Stimulated activated naive CD8-positive, alpha-beta T cell treated with anti-CD3 and anti-CD28 coated beads, Interleukin-15, Interleukin-2, amounts not matched to agents 100 ng/mL and 50 ng/mL, for 24 hours (primary cell): ENCODE measurements around the gene LRP1B.
"Not testable (repeated sequence)": the region's sequence is repeated elsewhere in the genome, so short reads cannot be mapped to it uniquely, and the experiment has no call there.

Source experiments
- H3K27ac Mint-ChIP-seq: one replicate; pipeline ENCODE4 v1.8.0; 2021; ENCODE audit warnings: mild to moderate bottlenecking, mixed read lengths
- H3K27me3 Mint-ChIP-seq: one replicate; pipeline ENCODE4 v1.8.0; 2021; ENCODE audit warnings: mixed read lengths
- H3K36me3 Mint-ChIP-seq: one replicate; pipeline ENCODE4 v1.8.0; 2021; ENCODE audit warnings: low read depth, mixed read lengths
- H3K4me1 Mint-ChIP-seq: one replicate; pipeline ENCODE4 v1.8.0; 2021; ENCODE audit warnings: low read depth, mixed read lengths
- H3K4me3 Mint-ChIP-seq: one replicate; pipeline ENCODE4 v1.8.0; 2021; ENCODE audit warnings: mild to moderate bottlenecking, mixed read lengths
- H3K9me3 Mint-ChIP-seq: one replicate; pipeline ENCODE4 v1.8.0; 2021; ENCODE audit warnings: mixed read lengths

Gene LRP1B

GRCh38 chr2:140348826-140349225 lies 1782.0 kb downstream of the LRP1B start:
- Mint-ChIP-seq H3K27ac (no peak overlapping the region), H3K9me3 (peaks cover 11% of the 10 kb centered on the region)

GRCh38 chr2:140344838-140345237 lies 1786.0 kb downstream of the LRP1B start:
- Mint-ChIP-seq H3K27me3 (no peaks in the 10 kb centered on the region), H3K27ac (no peak overlapping the region), H3K9me3 (peaks cover 10% of the 10 kb centered on the region), H3K4me1 (no peaks in the 10 kb centered on the region), H3K36me3 (no peaks in the 10 kb centered on the region), H3K4me3 (no peak overlapping the region)

More at GRCh38 chr2:140348826-140349225, 1782.0 kb downstream of the LRP1B start:
- no peaks in the 10 kb centered on the region for H3K36me3 Mint-ChIP-seq
- H3K4me1 Mint-ChIP-seq, result no peaks in the 10 kb centered on the region
- H3K27me3 Mint-ChIP-seq, result no peaks in the 10 kb centered on the region
- H3K4me3 Mint-ChIP-seq, result no peak overlapping the region

GRCh38 chr2:140344266-140344665 lies 1786.5 kb downstream of the LRP1B start:
- H3K4me1 Mint-ChIP-seq, H3K27me3 Mint-ChIP-seq, H3K4me3 Mint-ChIP-seq, H3K27ac Mint-ChIP-seq, H3K36me3 Mint-ChIP-seq: not testable (repeated sequence)
- H3K9me3 Mint-ChIP-seq, result peaks cover 10% of the 10 kb centered on the region

GRCh38 chr2:140338795-140339194 lies 1792.0 kb downstream of the LRP1B start:
- Mint-ChIP-seq H3K4me3 (no peak overlapping the region), H3K27ac (no peak overlapping the region), H3K36me3 (no peaks in the 10 kb centered on the region), H3K9me3 (peaks cover 3% of the 10 kb centered on the region), H3K4me1 (no peaks in the 10 kb centered on the region), H3K27me3 (no peaks in the 10 kb centered on the region)

- no peaks in the 10 kb centered on the region for H3K27me3 Mint-ChIP-seq
- H3K4me1 Mint-ChIP-seq, result no peaks in the 10 kb centered on the region
- no peak overlapping the region for H3K27ac Mint-ChIP-seq
- H3K9me3 Mint-ChIP-seq, result peaks cover 3% of the 10 kb centered on the region
- H3K4me3 Mint-ChIP-seq, result no peak overlapping the region
- no peaks in the 10 kb centered on the region for H3K36me3 Mint-ChIP-seq
Measured at GRCh38 chr2:140337061-140337460, 1793.8 kb downstream of the LRP1B start.

GRCh38 chr2:140316345-140316744 lies 1814.5 kb downstream of the LRP1B start:
- Mint-ChIP-seq H3K9me3 (peaks cover 12% of the 10 kb centered on the region), H3K27ac (no peak overlapping the region), H3K27me3 (no peaks in the 10 kb centered on the region), H3K4me1 (no peaks in the 10 kb centered on the region), H3K36me3 (no peaks in the 10 kb centered on the region), H3K4me3 (no peak overlapping the region)

GRCh38 chr2:140311905-140312304 lies 1818.9 kb downstream of the LRP1B start:
- Mint-ChIP-seq H3K27me3 (no peaks in the 10 kb centered on the region), H3K36me3 (no peaks in the 10 kb centered on the region), H3K9me3 (peaks cover 3% of the 10 kb centered on the region), H3K4me3 (no peak overlapping the region), H3K4me1 (no peaks in the 10 kb centered on the region), H3K27ac (no peak overlapping the region)

- no peak overlapping the region for H3K4me3 Mint-ChIP-seq
- H3K27ac Mint-ChIP-seq, result no peak overlapping the region
- H3K27me3 Mint-ChIP-seq, result no peaks in the 10 kb centered on the region
- no peaks in the 10 kb centered on the region for H3K36me3 Mint-ChIP-seq
- no peaks in the 10 kb centered on the region for H3K4me1 Mint-ChIP-seq
- H3K9me3 Mint-ChIP-seq, result peaks cover 3% of the 10 kb centered on the region
Measured at GRCh38 chr2:140308706-140309105, 1822.1 kb downstream of the LRP1B start.

- no peaks in the 10 kb centered on the region for H3K27me3 Mint-ChIP-seq
- no peaks in the 10 kb centered on the region for H3K36me3 Mint-ChIP-seq
- H3K27ac Mint-ChIP-seq, result no peak overlapping the region
- peaks cover 3% of the 10 kb centered on the region for H3K9me3 Mint-ChIP-seq
- H3K4me3 Mint-ChIP-seq, result no peak overlapping the region
- no peaks in the 10 kb centered on the region for H3K4me1 Mint-ChIP-seq
Measured at GRCh38 chr2:140307532-140307931, 1823.3 kb downstream of the LRP1B start.

GRCh38 chr2:140295767-140296166 lies 1835.0 kb downstream of the LRP1B start:
- H3K4me1 Mint-ChIP-seq, result no peaks in the 10 kb centered on the region
- peaks cover 18% of the 10 kb centered on the region for H3K9me3 Mint-ChIP-seq
- no peaks in the 10 kb centered on the region for H3K36me3 Mint-ChIP-seq
- H3K27ac Mint-ChIP-seq, result no peak overlapping the region
- no peak overlapping the region for H3K4me3 Mint-ChIP-seq
- no peaks in the 10 kb centered on the region for H3K27me3 Mint-ChIP-seq

GRCh38 chr2:140288726-140289125 lies 1842.1 kb downstream of the LRP1B start:
- H3K4me1 Mint-ChIP-seq, result no peaks in the 10 kb centered on the region
- H3K9me3 Mint-ChIP-seq, result peaks cover 4% of the 10 kb centered on the region
- no peak overlapping the region for H3K4me3 Mint-ChIP-seq
- H3K27me3 Mint-ChIP-seq, result no peaks in the 10 kb centered on the region
- no peak overlapping the region for H3K27ac Mint-ChIP-seq
- no peaks in the 10 kb centered on the region for H3K36me3 Mint-ChIP-seq

GRCh38 chr2:140288213-140288612 lies 1842.6 kb downstream of the LRP1B start:
- Mint-ChIP-seq H3K4me3 (no peak overlapping the region), H3K27ac (no peak overlapping the region), H3K9me3 (peaks cover 4% of the 10 kb centered on the region), H3K36me3 (no peaks in the 10 kb centered on the region), H3K4me1 (no peaks in the 10 kb centered on the region), H3K27me3 (no peaks in the 10 kb centered on the region)

- Mint-ChIP-seq H3K4me1 (no peaks in the 10 kb centered on the region), H3K27me3 (no peaks in the 10 kb centered on the region), H3K4me3 (no peak overlapping the region), H3K27ac (no peak overlapping the region), H3K9me3 (peaks cover 4% of the 10 kb centered on the region), H3K36me3 (no peaks in the 10 kb centered on the region)
Measured at GRCh38 chr2:140286377-140286776, 1844.4 kb downstream of the LRP1B start.

- not testable (repeated sequence) for H3K9me3 Mint-ChIP-seq, H3K27ac Mint-ChIP-seq, H3K4me1 Mint-ChIP-seq, H3K27me3 Mint-ChIP-seq, H3K4me3 Mint-ChIP-seq, H3K36me3 Mint-ChIP-seq
Measured at GRCh38 chr2:140277344-140277743, 1853.5 kb downstream of the LRP1B start.

GRCh38 chr2:140276661-140277060 lies 1854.2 kb downstream of the LRP1B start:
- Mint-ChIP-seq H3K4me1 (no peaks in the 10 kb centered on the region), H3K27me3 (no peaks in the 10 kb centered on the region), H3K4me3 (no peak overlapping the region), H3K9me3 (no peaks in the 10 kb centered on the region), H3K36me3 (no peaks in the 10 kb centered on the region), H3K27ac (no peak overlapping the region)

GRCh38 chr2:140275427-140275826 lies 1855.4 kb downstream of the LRP1B start:
- Mint-ChIP-seq H3K36me3 (no peaks in the 10 kb centered on the region), H3K4me1 (no peaks in the 10 kb centered on the region), H3K27me3 (no peaks in the 10 kb centered on the region), H3K9me3 (no peaks in the 10 kb centered on the region), H3K4me3 (no peak overlapping the region), H3K27ac (no peak overlapping the region)
